Liver (tissue), 9 donors: ENCODE measurements around the gene COX5A. TPM values are rescaled to one million over a fixed set of nuclear protein-coding genes. Genes with fewer than 3 reads are reported as not detected.
A peak's percentile ranks its signal among the peaks of the same experiment; 100 is the strongest.

Experiments
- DNase-seq: peaks from one replicate; pipeline ENCODE4 v3.0.0-alpha.2; 2017; ENCODE audit warnings: low spot score
- H3K27ac ChIP-seq, 2 donors: one replicate each; pipeline ENCODE4 v1.7.0; 2013; ENCODE audit warnings: inconsistent platforms in 2 of 2, low read length in 2 of 2, control low read depth in 1 of 2, low read depth in 1 of 2, mild to moderate bottlenecking in 1 of 2
- H3K27me3 ChIP-seq, 4 donors: one replicate each; pipeline versions ENCODE4 v1.6.1 to v1.7.0; 2013; ENCODE audit warnings: low read length in 3 of 4, inconsistent platforms in 1 of 4, mild to moderate bottlenecking in 1 of 4, moderate library complexity in 1 of 4; ENCODE audit not compliant: control insufficient read depth in 4 of 4, insufficient read depth in 4 of 4
- H3K36me3 ChIP-seq, 4 donors: one replicate each; pipeline versions ENCODE4 v1.6.1 to v1.7.0; 2013; ENCODE audit warnings: low read length in 3 of 4, mild to moderate bottlenecking in 3 of 4, low read depth in 1 of 4, moderate library complexity in 1 of 4; ENCODE audit not compliant: control insufficient read depth in 4 of 4, insufficient read depth in 3 of 4
- H3K4me1 ChIP-seq, 4 donors: one replicate each; pipeline versions ENCODE4 v1.6.1 to v1.7.0; 2013; ENCODE audit warnings: low read length in 3 of 4, mild to moderate bottlenecking in 3 of 4, moderate library complexity in 1 of 4; ENCODE audit not compliant: control insufficient read depth in 4 of 4, insufficient read depth in 4 of 4
- H3K4me3 ChIP-seq, 3 donors: one replicate each; pipeline versions ENCODE4 v1.6.1 to v1.7.0; 2013; ENCODE audit warnings: low read length in 3 of 3, control low read depth in 1 of 3, low read depth in 1 of 3, mild to moderate bottlenecking in 1 of 3
- H3K9ac ChIP-seq, 2 donors: one replicate each; pipeline ENCODE4 v1.7.0; 2013; ENCODE audit warnings: low read length in 2 of 2, mild to moderate bottlenecking in 2 of 2, moderate library complexity in 2 of 2, control low read depth in 1 of 2, low read depth in 1 of 2
- H3K9me3 ChIP-seq, 4 donors: one replicate each; pipeline versions ENCODE4 v1.6.1 to v1.7.0; 2013; ENCODE audit warnings: low read length in 3 of 4; ENCODE audit not compliant: control insufficient read depth in 4 of 4
- CTCF ChIP-seq: fragments of 150-350 bp; IDR thresholded peaks from 2 replicates; pipeline ENCODE4 v1.5.1; 2017; ENCODE audit warnings: improper control_type of control experiment, low read depth, low read length; ENCODE audit not compliant: missing input control
- FOXA1 ChIP-seq: IDR thresholded peaks from 2 replicates; pipeline ENCODE4 v1.6.1; 2016; ENCODE audit warnings: antibody characterized with exemption
- FOXA2 ChIP-seq: IDR thresholded peaks from 2 replicates; pipeline ENCODE4 v1.6.1; 2016; ENCODE audit warnings: antibody characterized with exemption
- HNF4G ChIP-seq: IDR thresholded peaks from 2 replicates; pipeline ENCODE4 v1.6.1; 2016; ENCODE audit warnings: antibody characterized with exemption
- JUND ChIP-seq, 2 donors: IDR thresholded peaks; 2 replicates each; pipeline ENCODE4 v1.6.1; 2016; ENCODE audit warnings: antibody characterized with exemption in 2 of 2
- NR2F2 ChIP-seq: IDR thresholded peaks from 2 replicates; pipeline ENCODE4 v1.6.1; 2016; ENCODE audit warnings: antibody characterized with exemption
- RAD21 ChIP-seq, 2 donors: IDR thresholded peaks; 2 replicates each; pipeline ENCODE4 v1.6.1; 2016; ENCODE audit warnings: antibody characterized with exemption in 2 of 2, mild to moderate bottlenecking in 2 of 2
- REST ChIP-seq: IDR thresholded peaks from 2 replicates; pipeline ENCODE4 v1.6.1; 2016; ENCODE audit warnings: antibody characterized with exemption, mild to moderate bottlenecking
- SP1 ChIP-seq: IDR thresholded peaks from 2 replicates; pipeline ENCODE4 v1.6.1; 2018; ENCODE audit warnings: antibody characterized with exemption, mild to moderate bottlenecking
- TAF1 ChIP-seq: conservative IDR thresholded peaks from 2 replicates; pipeline ENCODE4 v1.6.1; 2016; ENCODE audit warnings: antibody characterized with exemption, mild to moderate bottlenecking
- YY1 ChIP-seq: IDR thresholded peaks from 2 replicates; pipeline ENCODE4 v1.6.1; 2016; ENCODE audit warnings: antibody characterized with exemption, mild to moderate bottlenecking
- WGBS: extraction: QIAGEN DNeasy Blood & Tissue Kit; methylation state at CpG from one replicate; pipeline ENCODE4 v1.1.7; 2013; 5-methylcytosine and 5-hydroxymethylcytosine counted together
- polyA plus RNA-seq, 2 donors: library from polyadenylated mRNA; stranded (reverse) in 1 of 2; unstranded in 1 of 2; fragments of 200-250 nt in 1 of 2; fragments of >200 nt in 1 of 2; fragmentation: Nextera tagmentation in 1 of 2; extraction: Ambion mirVana in 1 of 2; gene quantifications; one replicate each; pipeline versions ENCODE4 v1.2.1 to v1.2.3, GENCODE V29; 2013 to 2015
- total RNA-seq, 2 donors: library from RNA; depleted of rRNA; stranded (reverse); fragments of >200 nt; gene quantifications; one replicate each; pipeline ENCODE4 v1.2.3, GENCODE V29; 2014
- TF ChIP-seq, protein P1 (sequence below): IDR thresholded peaks from 2 replicates; pipeline ENCODE4 v1.6.1; 2016; ENCODE audit warnings: antibody characterized with exemption
- donor health status: healthy.
- donor health status: healthy.
- donor health status: healthy.
- donor health status: healthy.
- donor health status: healthy.

Gene COX5A
- total and polyA plus RNA-seq, 4 donors: 47.9 to 374 (median 190) TPM

DNA sequence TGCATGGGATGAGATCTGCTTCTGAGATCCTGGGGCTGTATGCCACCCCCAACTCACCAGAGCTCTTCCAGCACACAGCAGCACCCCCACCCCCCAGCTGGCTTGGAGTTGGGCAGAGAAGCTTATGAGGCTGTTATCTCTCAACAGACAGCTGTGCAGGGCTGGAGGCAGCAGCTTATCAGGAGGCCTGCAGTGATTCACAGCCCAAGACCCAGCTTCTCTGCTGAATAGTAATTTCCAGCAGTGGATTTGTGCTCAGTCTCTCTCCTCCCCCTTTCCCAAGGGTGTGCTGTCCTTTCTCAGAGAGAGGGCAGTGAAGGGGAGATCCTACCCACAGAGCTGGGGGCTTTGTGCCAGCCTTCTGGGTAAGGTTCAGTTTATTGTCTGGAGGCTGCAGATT lies 16.6 kb upstream of the COX5A start:
- H3K4me1 ChIP-seq: peaks cover 17 to 31% (median 23%) of the 10 kb centered on the region in 4 donors
- H3K27me3 ChIP-seq: peaks cover 0 to 7% (median 2%) of the 10 kb centered on the region in 4 donors
- peak; percentile 63 for DNase-seq
- H3K9ac ChIP-seq: peak overlapping the region in 1 of 2 donors; percentile 38
- peak overlapping the region in 1 of 3 donors; percentile 65 for H3K4me3 ChIP-seq
- H3K36me3 ChIP-seq: no peaks in the 10 kb centered on the region
- no peaks in the 10 kb centered on the region for H3K9me3 ChIP-seq
- TF ChIP-seq NR2F2 (no peak), SP1 (peak; percentile 9)
- H3K27ac ChIP-seq: peak overlapping the region; percentile 19

GRCh38 chr15:74951006-74951405 lies 13.1 kb upstream of the COX5A start:
- Histone ChIP-seq H3K27ac (no peak overlapping the region), H3K9ac (no peak overlapping the region), H3K9me3 (no peaks in the 10 kb centered on the region), H3K4me1 (peaks cover 2 to 8% (median 4%) of the 10 kb centered on the region in 4 donors), H3K4me3 (no peak overlapping the region), H3K36me3 (no peaks in the 10 kb centered on the region), H3K27me3 (peaks cover 0 to 2% (median 0%) of the 10 kb centered on the region in 4 donors)
- no peak for TF ChIP-seq YY1
- no peak for TF ChIP-seq REST
- TF ChIP-seq JUND (IDR thresholded peaks at IDR 0.05): no peak
- DNase-seq: no peak
- WGBS: 64% methylated on average over 3 of the region's 3 CpGs

DNA sequence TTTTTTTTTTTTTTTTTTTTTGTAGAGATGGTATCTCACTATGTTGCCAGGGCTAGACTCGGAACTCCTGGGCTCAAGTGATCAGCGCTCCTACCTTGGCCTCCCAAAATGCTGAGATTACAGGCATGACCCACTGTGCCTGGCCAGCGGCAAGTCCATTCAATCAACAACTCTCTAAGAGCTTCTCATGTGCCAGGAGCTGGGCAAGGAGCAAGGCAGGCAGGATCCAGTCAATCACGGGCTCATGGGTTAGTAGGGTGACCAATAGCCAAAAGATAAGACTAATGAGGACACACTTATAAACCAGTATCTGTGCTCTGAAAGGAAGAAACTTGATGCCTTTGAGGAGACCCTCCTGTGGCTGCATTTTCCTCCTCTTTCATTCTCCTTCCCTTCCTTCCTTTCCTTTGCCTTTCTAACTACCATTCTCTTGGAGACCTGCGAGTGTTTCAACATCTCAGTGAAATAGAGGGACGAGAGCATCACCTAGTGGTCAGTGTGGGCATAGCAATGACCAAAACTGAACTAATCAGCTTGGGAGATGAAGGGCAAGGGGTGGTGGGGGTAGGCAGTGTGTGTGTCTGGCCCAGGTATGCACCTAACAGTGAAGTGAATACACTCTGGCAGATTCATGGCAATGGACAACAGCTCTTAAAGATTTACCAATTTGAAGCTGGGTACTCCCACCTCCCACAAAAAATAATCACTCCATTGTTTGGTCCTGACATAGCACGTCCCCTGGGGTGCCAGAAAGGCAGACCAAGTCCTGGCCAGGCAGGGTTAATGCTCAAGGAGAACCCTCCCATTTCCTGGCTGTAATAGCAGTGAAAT lies 12.4 kb upstream of the COX5A start:
- Histone ChIP-seq H3K36me3 (no peaks in the 10 kb centered on the region), H3K9ac (peak overlapping the region in 1 of 2 donors; percentile 25), H3K9me3 (no peaks in the 10 kb centered on the region), H3K4me3 (no peak overlapping the region), H3K27ac (no peak overlapping the region), H3K4me1 (peaks cover 0 to 5% (median 0%) of the 10 kb centered on the region in 4 donors), H3K27me3 (no peaks in the 10 kb centered on the region)
- peak; percentile 82 for DNase-seq
- TF ChIP-seq REST (no peak), CTCF (peak; percentile 98), HNF4G (no peak), TAF1 (no peak), FOXA2 (no peak), JUND (IDR thresholded peaks at IDR 0.05) (no peak), RAD21 (IDR thresholded peaks at IDR 0.05) (peak; percentile 95 to 96), FOXA1 (no peak)
- TF ChIP-seq, protein P1, sequence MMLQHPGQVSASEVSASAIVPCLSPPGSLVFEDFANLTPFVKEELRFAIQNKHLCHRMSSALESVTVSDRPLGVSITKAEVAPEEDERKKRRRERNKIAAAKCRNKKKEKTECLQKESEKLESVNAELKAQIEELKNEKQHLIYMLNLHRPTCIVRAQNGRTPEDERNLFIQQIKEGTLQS: no peak
- WGBS: 50% methylated on average over 7 of the region's 7 CpGs
